NCI-H2227 (cell line): ENCODE measurements around the gene HSD11B1.

Experiments used
- DNase-seq: peaks from one replicate; lab custom pipeline; 2025; ENCODE audit not compliant: unreplicated experiment; lab: John Stamatoyannopoulos, UW

Gene HSD11B1

DNA sequence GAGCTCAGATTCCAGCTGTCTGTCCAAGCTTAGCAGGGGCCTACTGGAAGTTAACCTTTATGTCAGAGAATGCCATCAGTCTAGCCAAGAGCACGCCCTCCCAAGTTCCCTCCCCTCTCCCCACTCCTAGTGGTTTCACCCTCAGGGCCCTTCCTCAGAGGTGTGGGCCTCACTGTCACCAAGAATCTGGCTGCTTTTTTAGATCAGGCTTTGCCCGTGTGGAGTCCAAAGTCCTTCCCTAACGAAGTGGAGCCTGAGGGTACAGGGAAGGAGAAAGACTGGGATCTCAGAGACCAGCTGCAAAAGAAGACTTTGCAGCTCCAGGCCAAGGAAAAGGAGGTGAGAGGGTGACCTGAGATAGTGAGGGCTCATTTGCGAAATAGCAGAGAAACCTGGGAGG is 75.6 kb downstream of the HSD11B1 start:
- no peak for DNase-seq

DNA sequence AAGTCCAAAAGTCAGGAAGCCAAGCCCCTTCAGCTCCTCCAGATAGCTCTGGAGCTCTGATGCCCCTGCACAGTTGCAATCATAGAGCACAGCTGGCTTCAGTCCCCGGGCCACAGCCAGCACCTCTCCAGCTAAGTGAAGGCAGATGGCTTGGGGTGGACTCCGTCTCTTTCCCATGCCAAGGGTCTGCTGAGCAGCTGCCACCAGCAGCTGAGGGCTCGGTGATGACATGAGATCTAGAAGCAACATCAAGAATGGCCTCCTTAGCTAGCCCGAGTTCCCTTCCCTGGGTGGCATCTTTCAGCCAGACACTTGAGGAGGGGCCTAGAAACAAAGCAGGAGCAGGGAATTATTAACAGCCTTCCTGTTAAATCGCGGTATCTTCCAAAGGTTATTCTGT is 78.7 kb downstream of the HSD11B1 start:
- DNase-seq, result peak; percentile 38
